A673 (cell line): Measurements from ENCODE around the gene PADI1. TPM values are rescaled to one million over a fixed set of nuclear protein-coding genes. Genes with fewer than 3 reads are reported as not detected.

Experiments
- BruUV-seq: library from RNA; stranded (reverse); fragments of 400-500 nt; replicated peaks from 2 replicates; lab custom pipeline; 2021; lab: Mats Ljungman, UMichigan
- CTCF ChIA-PET: fragments of 300-600 bp; sonication (Branson Sonifier 250); formaldehyde crosslinking; loops from one replicate; lab custom pipeline; 2022; ENCODE audit warnings: antibody characterized with exemption; lab: Charles Lee
- POLR2A ChIA-PET: fragments of 300-600 bp; sonication (Branson Sonifier 250); formaldehyde crosslinking; loops from one replicate; lab custom pipeline; 2022; ENCODE audit warnings: antibody characterized with exemption; ENCODE audit not compliant: low non-redundant PET; lab: Charles Lee
- DNase-seq: peaks from one replicate; pipeline ENCODE4 v3.0.0-alpha.2; 2015; ENCODE audit warnings: low spot score
- H3K27ac ChIP-seq: fragments of 200-600 bp; sonication (generic); 2 replicates; pipeline ENCODE4 v1.5.1; 2016; ENCODE audit warnings: mixed run types, low read depth, mild to moderate bottlenecking, mixed read lengths, antibody characterized with exemption, low read length; ENCODE audit not compliant: poor library complexity, severe bottlenecking
- H3K27me3 ChIP-seq: fragments of 200-600 bp; sonication (generic); replicated peaks from 2 replicates; pipeline ENCODE4 v1.6.1; 2017; ENCODE audit warnings: mixed run types, low read depth, mild to moderate bottlenecking, mixed read lengths, antibody characterized with exemption, low read length; ENCODE audit not compliant: insufficient read depth, poor library complexity
- H3K36me3 ChIP-seq: fragments of 200-600 bp; sonication (generic); 2 replicates; pipeline ENCODE4 v1.6.1; 2016; ENCODE audit warnings: mixed run types, mild to moderate bottlenecking, mixed read lengths, antibody characterized with exemption, low read length; ENCODE audit not compliant: insufficient read depth, poor library complexity, severe bottlenecking
- H3K4me1 ChIP-seq: fragments of 200-600 bp; sonication (generic); 2 replicates; pipeline ENCODE4 v1.6.1; 2017; ENCODE audit warnings: mixed run types, mild to moderate bottlenecking, mixed read lengths, antibody characterized with exemption, low read length; ENCODE audit not compliant: insufficient read depth, poor library complexity, severe bottlenecking
- H3K4me3 ChIP-seq: fragments of 200-600 bp; sonication (generic); 2 replicates; pipeline ENCODE4 v1.5.1; 2016; ENCODE audit warnings: low read depth, mixed run types, mild to moderate bottlenecking, mixed read lengths, low read length; ENCODE audit not compliant: poor library complexity, severe bottlenecking
- H3K9me3 ChIP-seq: fragments of 200-600 bp; sonication (generic); 2 replicates; pipeline ENCODE4 v1.6.1; 2016; ENCODE audit warnings: mixed run types, low read depth, mild to moderate bottlenecking, mixed read lengths, antibody characterized with exemption, low read length; ENCODE audit not compliant: poor library complexity, severe bottlenecking
- EZH2 ChIP-seq: fragments of 200-600 bp; sonication (generic); IDR thresholded peaks from 2 replicates; pipeline ENCODE4 v1.6.1; 2017; ENCODE audit warnings: borderline replicate concordance, low read depth, mild to moderate bottlenecking, mixed read lengths, antibody characterized with exemption, low read length; ENCODE audit not compliant: poor library complexity, severe bottlenecking
- intact Hi-C: fragments of 100-400 bp; cut with micrococcal nuclease; formaldehyde crosslinking; loops from one replicate; pipeline ENCODE4 v1.10.0; 2022; ENCODE audit not compliant: unreplicated experiment
- total RNA-seq: library from RNA; stranded (reverse); gene quantifications from 2 replicates; pipeline ENCODE4 v1.2.3, GENCODE V29; 2021
- TF ChIP-seq, protein P1 (sequence below): fragments of 300-800, 200-600 bp; sonication (generic); conservative IDR thresholded peaks from 2 replicates; pipeline ENCODE4 v1.5.1; 2017; ENCODE audit warnings: low read depth, mild to moderate bottlenecking, antibody characterized with exemption, low read length, moderate library complexity, mixed read lengths

The PADI1 gene
- total RNA-seq, 1 experiment from 2014 or later: 0.56 TPM

GRCh38 chr1:17187051-17187450 lies 17.9 kb upstream of the PADI1 start:
- Histone ChIP-seq H3K36me3 (no peaks in the 10 kb centered on the region), H3K27ac (no peak overlapping the region), H3K4me3 (no peak overlapping the region), H3K9me3 (peaks cover 10% of the 10 kb centered on the region), H3K4me1 (peaks cover 3% of the 10 kb centered on the region), H3K27me3 (no peaks in the 10 kb centered on the region)
- ChIA-PET POLR2A (no interaction called here), CTCF (no interaction called here)
- intact Hi-C loops: no loop called here
- BruUV-seq: no TSS peak
- TF ChIP-seq EZH2: no peak
- TF ChIP-seq, protein P1, sequence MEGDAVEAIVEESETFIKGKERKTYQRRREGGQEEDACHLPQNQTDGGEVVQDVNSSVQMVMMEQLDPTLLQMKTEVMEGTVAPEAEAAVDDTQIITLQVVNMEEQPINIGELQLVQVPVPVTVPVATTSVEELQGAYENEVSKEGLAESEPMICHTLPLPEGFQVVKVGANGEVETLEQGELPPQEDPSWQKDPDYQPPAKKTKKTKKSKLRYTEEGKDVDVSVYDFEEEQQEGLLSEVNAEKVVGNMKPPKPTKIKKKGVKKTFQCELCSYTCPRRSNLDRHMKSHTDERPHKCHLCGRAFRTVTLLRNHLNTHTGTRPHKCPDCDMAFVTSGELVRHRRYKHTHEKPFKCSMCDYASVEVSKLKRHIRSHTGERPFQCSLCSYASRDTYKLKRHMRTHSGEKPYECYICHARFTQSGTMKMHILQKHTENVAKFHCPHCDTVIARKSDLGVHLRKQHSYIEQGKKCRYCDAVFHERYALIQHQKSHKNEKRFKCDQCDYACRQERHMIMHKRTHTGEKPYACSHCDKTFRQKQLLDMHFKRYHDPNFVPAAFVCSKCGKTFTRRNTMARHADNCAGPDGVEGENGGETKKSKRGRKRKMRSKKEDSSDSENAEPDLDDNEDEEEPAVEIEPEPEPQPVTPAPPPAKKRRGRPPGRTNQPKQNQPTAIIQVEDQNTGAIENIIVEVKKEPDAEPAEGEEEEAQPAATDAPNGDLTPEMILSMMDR: no peak
- no peak for DNase-seq

- peaks cover 10% of the 10 kb centered on the region for H3K9me3 ChIP-seq
- no peak overlapping the region for H3K27ac ChIP-seq
- H3K4me3 ChIP-seq: no peak overlapping the region
- no peaks in the 10 kb centered on the region for H3K27me3 ChIP-seq
- ChIA-PET CTCF (no interaction called here), POLR2A (no interaction called here)
- no TSS peak for BruUV-seq
- no peaks in the 10 kb centered on the region for H3K36me3 ChIP-seq
- TF ChIP-seq EZH2: no peak
- TF ChIP-seq, protein P1: no peak
- intact Hi-C loops: no loop called here
- H3K4me1 ChIP-seq: peaks cover 15% of the 10 kb centered on the region
- no peak for DNase-seq
Observed at GRCh38 chr1:17188217-17188616, 16.7 kb upstream of the PADI1 start.

DNA sequence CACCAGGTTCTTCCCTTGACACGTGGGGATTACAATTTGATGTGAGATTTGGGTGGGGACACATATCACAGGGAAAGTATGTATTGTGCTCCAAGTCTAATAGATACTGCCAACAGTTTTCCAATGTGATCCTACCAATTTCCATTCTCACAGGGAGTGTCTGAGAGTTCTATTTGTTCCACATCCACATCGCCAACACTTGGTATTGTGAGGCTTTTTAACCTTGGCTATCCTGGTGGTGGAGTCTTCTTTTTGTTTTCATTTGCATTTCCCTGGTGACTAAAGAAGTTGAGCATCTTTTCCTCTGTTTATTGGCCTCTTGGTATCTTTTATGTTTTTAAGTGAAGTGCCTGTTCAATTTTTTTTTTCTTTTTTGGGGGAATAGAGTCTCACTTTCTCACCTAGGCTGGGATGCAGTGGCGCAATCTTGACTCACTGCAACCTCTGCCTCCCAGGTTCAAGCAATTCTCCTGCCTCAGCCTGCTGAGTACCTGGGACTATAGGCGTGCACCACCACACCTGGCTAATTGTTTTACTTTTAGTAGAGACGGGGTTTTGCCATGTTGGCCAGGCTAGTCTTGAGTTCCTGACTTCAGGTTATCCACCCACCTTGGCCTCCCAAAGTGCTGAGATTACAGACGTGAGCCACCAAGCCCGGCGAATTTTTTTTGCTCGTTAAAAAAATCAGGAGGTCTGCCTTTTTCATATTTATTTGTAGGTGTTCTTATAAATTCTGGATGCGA lies 15.9 kb upstream of the PADI1 start:
- ChIA-PET POLR2A (no interaction called here), CTCF (no interaction called here)
- Histone ChIP-seq H3K27me3 (no peaks in the 10 kb centered on the region), H3K4me3 (no peak overlapping the region), H3K27ac (no peak overlapping the region), H3K9me3 (peaks cover 10% of the 10 kb centered on the region), H3K4me1 (peaks cover 23% of the 10 kb centered on the region), H3K36me3 (no peaks in the 10 kb centered on the region)
- DNase-seq: no peak
- TF ChIP-seq EZH2: no peak
- TF ChIP-seq, protein P1: no peak
- intact Hi-C loops: no loop called here
- BruUV-seq: no TSS peak
